Measurements from ENCODE around the gene OR1C1.
"Not testable (repeated sequence)": the region's sequence is repeated elsewhere in the genome, so short reads cannot be mapped to it uniquely, and the experiment has no call there.

Gene OR1C1

GRCh38 chr1:247760456-247760855, at the start of gene OR1C1:
Gene OR1C1, minus strand, starts transcription at chr1:247760556. Its CDS starts 2,150 bp downstream, at chr1:247758406.
- H3K36me3 ChIP-seq (ENCODE audit: control insufficient read depth in 5 of 5, insufficient read depth in 5 of 5, low read length in 5 of 5), result no peaks in the 10 kb centered on the region
- H3K27ac ChIP-seq (ENCODE audit: low read depth, low read length), result no peak within 1 kb of the TSS
- H3K4me1 ChIP-seq (ENCODE audit: control insufficient read depth in 5 of 5, insufficient read depth in 5 of 5, low read length in 5 of 5), result no peaks in the 10 kb centered on the region
- no peak within 1 kb of the TSS for H3K4me3 ChIP-seq (ENCODE audit: low read depth in 1 of 5, low read length in 5 of 5)
- H3K27me3 ChIP-seq (ENCODE audit: control insufficient read depth in 5 of 5, insufficient read depth in 4 of 5, low read length in 5 of 5), result no peaks in the 10 kb centered on the region
- H3K9me3 ChIP-seq (ENCODE audit: control insufficient read depth in 5 of 5, low read length in 5 of 5), result peaks cover 0 to 5% (median 0%) of the 10 kb centered on the region in 5 donors
- H3K9ac ChIP-seq (ENCODE audit: low read length in 5 of 5), result no peak within 1 kb of the TSS

GRCh38 chr1:247797518-247797917, 37.2 kb upstream of the OR1C1 start:
- Histone ChIP-seq H3K36me3 (ENCODE audit: control insufficient read depth in 5 of 5, insufficient read depth in 5 of 5, low read length in 5 of 5) (no peaks in the 10 kb centered on the region), H3K9ac (ENCODE audit: low read length in 5 of 5) (no peak overlapping the region), H3K27ac (ENCODE audit: low read depth, low read length) (no peak overlapping the region), H3K4me1 (ENCODE audit: control insufficient read depth in 5 of 5, insufficient read depth in 5 of 5, low read length in 5 of 5) (no peaks in the 10 kb centered on the region), H3K27me3 (ENCODE audit: control insufficient read depth in 5 of 5, insufficient read depth in 4 of 5, low read length in 5 of 5) (no peaks in the 10 kb centered on the region), H3K9me3 (ENCODE audit: control insufficient read depth in 5 of 5, low read length in 5 of 5) (peaks cover 0 to 25% (median 3%) of the 10 kb centered on the region in 5 donors), H3K4me3 (ENCODE audit: low read depth in 1 of 5, low read length in 5 of 5) (no peak overlapping the region)

- H3K36me3 ChIP-seq (ENCODE audit: control insufficient read depth in 5 of 5, insufficient read depth in 5 of 5, low read length in 5 of 5), result no peaks in the 10 kb centered on the region
- H3K9me3 ChIP-seq (ENCODE audit: control insufficient read depth in 5 of 5, low read length in 5 of 5), result peaks cover 0 to 2% (median 0%) of the 10 kb centered on the region in 5 donors
- no peak overlapping the region for H3K4me3 ChIP-seq (ENCODE audit: low read depth in 1 of 5, low read length in 5 of 5)
- no peak overlapping the region for H3K27ac ChIP-seq (ENCODE audit: low read depth, low read length)
- no peaks in the 10 kb centered on the region for H3K27me3 ChIP-seq (ENCODE audit: control insufficient read depth in 5 of 5, insufficient read depth in 4 of 5, low read length in 5 of 5)
- no peaks in the 10 kb centered on the region for H3K4me1 ChIP-seq (ENCODE audit: control insufficient read depth in 5 of 5, insufficient read depth in 5 of 5, low read length in 5 of 5)
- H3K9ac ChIP-seq (ENCODE audit: low read length in 5 of 5), result no peak overlapping the region
Observed at GRCh38 chr1:247769603-247770002, 9.2 kb upstream of the OR1C1 start.

GRCh38 chr1:247754311-247754710, 6.0 kb downstream of the OR1C1 start:
- not testable (repeated sequence) for H3K4me1 ChIP-seq (ENCODE audit: control insufficient read depth in 5 of 5, insufficient read depth in 5 of 5, low read length in 5 of 5); H3K27me3 ChIP-seq (ENCODE audit: control insufficient read depth in 5 of 5, insufficient read depth in 4 of 5, low read length in 5 of 5); H3K36me3 ChIP-seq (ENCODE audit: control insufficient read depth in 5 of 5, insufficient read depth in 5 of 5, low read length in 5 of 5); H3K27ac ChIP-seq (ENCODE audit: low read depth, low read length); H3K4me3 ChIP-seq (ENCODE audit: low read depth in 1 of 5, low read length in 5 of 5); H3K9ac ChIP-seq (ENCODE audit: low read length in 5 of 5)
- H3K9me3 ChIP-seq (ENCODE audit: control insufficient read depth in 5 of 5, low read length in 5 of 5), result peaks cover 3 to 22% (median 12%) of the 10 kb centered on the region in 5 donors

GRCh38 chr1:247749870-247750269, 10.5 kb downstream of the OR1C1 start:
- Histone ChIP-seq H3K4me3 (ENCODE audit: low read depth in 1 of 5, low read length in 5 of 5) (peak overlapping the region in 1 of 5 donors; percentile 6), H3K9ac (ENCODE audit: low read length in 5 of 5) (no peak overlapping the region), H3K27me3 (ENCODE audit: control insufficient read depth in 5 of 5, insufficient read depth in 4 of 5, low read length in 5 of 5) (no peaks in the 10 kb centered on the region)

GRCh38 chr1:247748041-247748440, 12.3 kb downstream of the OR1C1 start, which contains the start of gene OR14A2:
Gene OR14A2, minus strand, starts transcription at chr1:247748141.
- Histone ChIP-seq H3K27ac (ENCODE audit: low read depth, low read length) (no peak within 1 kb of the TSS), H3K9me3 (ENCODE audit: control insufficient read depth in 5 of 5, low read length in 5 of 5) (peaks cover 3 to 18% (median 13%) of the 10 kb centered on the region in 5 donors), H3K36me3 (ENCODE audit: control insufficient read depth in 5 of 5, insufficient read depth in 5 of 5, low read length in 5 of 5) (no peaks in the 10 kb centered on the region), H3K27me3 (ENCODE audit: control insufficient read depth in 5 of 5, insufficient read depth in 4 of 5, low read length in 5 of 5) (no peaks in the 10 kb centered on the region), H3K4me3 (ENCODE audit: low read depth in 1 of 5, low read length in 5 of 5) (no peak within 1 kb of the TSS), H3K4me1 (ENCODE audit: control insufficient read depth in 5 of 5, insufficient read depth in 5 of 5, low read length in 5 of 5) (no peaks in the 10 kb centered on the region), H3K9ac (ENCODE audit: low read length in 5 of 5) (no peak within 1 kb of the TSS)

More at GRCh38 chr1:247749870-247750269, 10.5 kb downstream of the OR1C1 start:
- no peaks in the 10 kb centered on the region for H3K4me1 ChIP-seq (ENCODE audit: control insufficient read depth in 5 of 5, insufficient read depth in 5 of 5, low read length in 5 of 5)
- peaks cover 3 to 18% (median 13%) of the 10 kb centered on the region in 5 donors for H3K9me3 ChIP-seq (ENCODE audit: control insufficient read depth in 5 of 5, low read length in 5 of 5)
- no peak overlapping the region for H3K27ac ChIP-seq (ENCODE audit: low read depth, low read length)
- H3K36me3 ChIP-seq (ENCODE audit: control insufficient read depth in 5 of 5, insufficient read depth in 5 of 5, low read length in 5 of 5), result no peaks in the 10 kb centered on the region

- no peaks in the 10 kb centered on the region for H3K27me3 ChIP-seq (ENCODE audit: control insufficient read depth in 5 of 5, insufficient read depth in 4 of 5, low read length in 5 of 5)
- no peaks in the 10 kb centered on the region for H3K4me1 ChIP-seq (ENCODE audit: control insufficient read depth in 5 of 5, insufficient read depth in 5 of 5, low read length in 5 of 5)
- no peak overlapping the region for H3K27ac ChIP-seq (ENCODE audit: low read depth, low read length)
- H3K36me3 ChIP-seq (ENCODE audit: control insufficient read depth in 5 of 5, insufficient read depth in 5 of 5, low read length in 5 of 5), result no peaks in the 10 kb centered on the region
- peaks cover 3 to 18% (median 13%) of the 10 kb centered on the region in 5 donors for H3K9me3 ChIP-seq (ENCODE audit: control insufficient read depth in 5 of 5, low read length in 5 of 5)
- no peak overlapping the region for H3K4me3 ChIP-seq (ENCODE audit: low read depth in 1 of 5, low read length in 5 of 5)
- H3K9ac ChIP-seq (ENCODE audit: low read length in 5 of 5), result no peak overlapping the region
Observed at GRCh38 chr1:247747616-247748015, 12.7 kb downstream of the OR1C1 start.

- H3K9me3 ChIP-seq (ENCODE audit: control insufficient read depth in 5 of 5, low read length in 5 of 5), result peaks cover 3 to 18% (median 13%) of the 10 kb centered on the region in 5 donors
- H3K27ac ChIP-seq (ENCODE audit: low read depth, low read length), result no peak overlapping the region
- H3K9ac ChIP-seq (ENCODE audit: low read length in 5 of 5), result no peak overlapping the region
Observed at GRCh38 chr1:247746391-247746935, 13.9 kb downstream of the OR1C1 start.

GRCh38 chr1:247742215-247742760, 18.1 kb downstream of the OR1C1 start:
- H3K27ac ChIP-seq (ENCODE audit: low read depth, low read length); H3K9ac ChIP-seq (ENCODE audit: low read length in 5 of 5); H3K4me3 ChIP-seq (ENCODE audit: low read depth in 1 of 5, low read length in 5 of 5); H3K4me1 ChIP-seq (ENCODE audit: control insufficient read depth in 5 of 5, insufficient read depth in 5 of 5, low read length in 5 of 5); H3K9me3 ChIP-seq (ENCODE audit: control insufficient read depth in 5 of 5, low read length in 5 of 5); H3K27me3 ChIP-seq (ENCODE audit: control insufficient read depth in 5 of 5, insufficient read depth in 4 of 5, low read length in 5 of 5); H3K36me3 ChIP-seq (ENCODE audit: control insufficient read depth in 5 of 5, insufficient read depth in 5 of 5, low read length in 5 of 5): not testable (repeated sequence)

More at GRCh38 chr1:247746391-247746935, 13.9 kb downstream of the OR1C1 start:
- Histone ChIP-seq H3K36me3 (ENCODE audit: control insufficient read depth in 5 of 5, insufficient read depth in 5 of 5, low read length in 5 of 5) (no peaks in the 10 kb centered on the region), H3K27me3 (ENCODE audit: control insufficient read depth in 5 of 5, insufficient read depth in 4 of 5, low read length in 5 of 5) (no peaks in the 10 kb centered on the region), H3K4me1 (ENCODE audit: control insufficient read depth in 5 of 5, insufficient read depth in 5 of 5, low read length in 5 of 5) (no peaks in the 10 kb centered on the region), H3K4me3 (ENCODE audit: low read depth in 1 of 5, low read length in 5 of 5) (no peak overlapping the region)

- Histone ChIP-seq H3K27me3 (ENCODE audit: control insufficient read depth in 5 of 5, insufficient read depth in 4 of 5, low read length in 5 of 5) (no peaks in the 10 kb centered on the region), H3K4me1 (ENCODE audit: control insufficient read depth in 5 of 5, insufficient read depth in 5 of 5, low read length in 5 of 5) (no peaks in the 10 kb centered on the region), H3K9ac (ENCODE audit: low read length in 5 of 5) (no peak overlapping the region), H3K36me3 (ENCODE audit: control insufficient read depth in 5 of 5, insufficient read depth in 5 of 5, low read length in 5 of 5) (no peaks in the 10 kb centered on the region), H3K4me3 (ENCODE audit: low read depth in 1 of 5, low read length in 5 of 5) (no peak overlapping the region), H3K9me3 (ENCODE audit: control insufficient read depth in 5 of 5, low read length in 5 of 5) (peaks cover 0 to 4% (median 0%) of the 10 kb centered on the region in 5 donors), H3K27ac (ENCODE audit: low read depth, low read length) (no peak overlapping the region)
Observed at GRCh38 chr1:247741756-247742155, 18.6 kb downstream of the OR1C1 start.
